GM21529 (cell line): Measurements from ENCODE around the gene ICAM2.

Source experiments
- ATAC-seq: cut with Tn5 transposase; IDR thresholded peaks from one replicate; pipeline ENCODE4 v1.9.1; 2021; ENCODE audit not compliant: unreplicated experiment

The ICAM2 gene

DNA sequence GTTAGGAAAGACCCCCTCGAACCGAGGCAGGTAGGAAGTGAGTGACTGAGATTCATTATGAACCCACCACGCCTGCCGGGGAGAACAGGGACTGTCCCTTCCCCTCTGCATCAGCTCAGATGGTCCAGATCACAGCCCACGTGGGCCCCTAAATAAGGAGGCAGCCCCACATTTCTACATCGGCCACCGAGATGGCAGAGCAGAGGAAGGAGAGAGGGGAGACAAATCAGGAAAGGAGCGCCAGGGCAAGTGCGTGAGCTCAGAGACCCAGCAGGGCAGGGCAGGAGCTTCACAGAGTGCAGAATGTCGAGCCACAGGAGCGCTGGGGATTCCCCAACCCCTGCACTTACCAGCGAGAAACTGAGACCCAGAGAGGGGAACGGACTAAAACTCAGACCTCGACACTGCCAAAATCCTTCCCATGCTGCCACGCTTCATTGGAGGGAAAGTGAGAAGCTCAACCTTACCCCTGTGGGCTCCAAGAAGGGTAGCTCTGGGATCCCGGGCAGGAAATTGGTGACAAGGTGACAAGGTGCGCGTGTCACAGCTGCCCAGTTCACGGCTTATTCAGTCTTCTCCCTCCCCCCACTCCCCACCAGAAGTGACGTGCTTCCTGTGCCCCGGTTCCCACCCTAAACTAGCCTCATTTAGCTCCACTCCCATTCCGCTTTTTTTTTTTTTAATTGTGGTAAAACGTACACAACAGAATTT lies at the start of gene ICAM2:
Gene ICAM2, minus strand, starts transcription at position 578 of the 711 bp plus-strand sequence. CDS start 13,942 bp downstream, outside the sequence.
- peak; percentile 62 for ATAC-seq

DNA sequence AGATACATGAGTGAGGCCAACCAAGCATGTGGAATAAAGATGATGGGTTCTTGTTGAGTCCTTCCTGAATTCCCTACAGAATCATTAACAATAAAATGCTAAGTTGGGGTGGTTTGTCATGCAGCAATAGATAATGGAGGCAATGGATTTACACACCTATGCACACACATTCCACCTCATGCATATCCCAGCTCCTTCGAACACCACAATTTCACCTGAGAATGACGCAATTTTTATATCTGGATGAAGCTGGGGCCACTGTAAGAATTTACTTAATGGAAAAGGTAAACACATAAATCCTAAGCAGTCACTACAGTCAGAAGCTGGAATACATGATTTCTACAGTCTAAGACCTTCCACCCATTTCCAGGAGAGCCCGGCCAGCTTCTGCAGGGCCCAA lies 49.8 kb upstream of the ICAM2 start:
- no peak for ATAC-seq

DNA sequence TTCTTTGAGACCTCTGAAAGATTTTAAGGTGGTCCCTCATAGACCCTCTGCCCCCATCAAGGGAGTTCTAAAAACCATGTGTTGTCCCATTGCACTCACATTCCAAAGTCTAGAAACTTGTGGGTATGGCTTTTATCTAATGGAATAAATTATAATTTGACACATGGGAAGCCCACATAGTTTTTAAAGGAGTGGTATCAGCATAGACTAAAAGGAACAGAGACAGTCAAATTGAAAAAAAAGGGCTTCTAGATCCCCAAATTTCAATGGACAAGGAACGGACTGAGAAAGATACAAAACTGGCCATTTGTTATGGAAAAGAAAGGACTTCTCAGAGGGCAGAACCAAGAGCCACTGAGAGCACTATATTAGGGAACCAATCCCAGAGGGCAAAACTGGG lies 48.7 kb upstream of the ICAM2 start:
- ATAC-seq = no peak

DNA sequence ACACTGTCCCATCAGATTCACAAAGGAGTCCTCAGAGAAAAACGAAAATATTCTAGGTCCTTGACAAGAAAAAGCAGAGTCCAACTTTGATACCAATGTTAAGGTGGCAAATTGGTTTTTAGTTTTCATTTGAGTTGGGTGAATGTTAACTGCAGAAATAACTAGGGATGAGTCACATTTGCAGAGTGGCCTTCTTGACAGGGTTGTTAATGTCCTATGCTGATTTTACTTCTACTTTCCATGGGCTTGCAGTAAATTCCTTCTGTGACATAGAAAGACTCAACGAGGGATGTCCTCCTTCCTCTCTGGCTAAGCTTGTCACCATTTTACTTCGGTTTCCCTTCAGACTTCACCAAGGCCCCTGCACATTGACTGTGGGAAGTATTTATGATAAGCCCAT lies 47.2 kb upstream of the ICAM2 start:
- ATAC-seq = no peak

DNA sequence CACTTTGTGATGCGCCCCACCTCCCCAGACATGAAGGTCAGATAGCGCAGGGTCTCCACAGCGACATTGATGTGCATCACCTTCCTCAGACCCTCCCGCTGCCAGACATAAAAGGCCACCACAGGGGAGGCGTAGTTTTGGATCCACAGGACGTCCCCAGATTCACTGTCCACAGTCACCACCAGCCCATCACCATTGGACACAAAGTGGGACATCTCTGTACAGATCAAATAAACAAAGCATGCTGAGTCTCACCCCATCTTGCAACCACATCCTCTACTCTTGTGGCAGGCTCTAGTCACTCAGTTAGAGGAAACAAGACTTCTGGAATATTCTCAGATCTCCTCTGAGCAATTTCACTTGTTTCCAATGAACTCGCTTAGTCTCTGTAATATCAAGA lies 46.3 kb upstream of the ICAM2 start:
- no peak for ATAC-seq

DNA sequence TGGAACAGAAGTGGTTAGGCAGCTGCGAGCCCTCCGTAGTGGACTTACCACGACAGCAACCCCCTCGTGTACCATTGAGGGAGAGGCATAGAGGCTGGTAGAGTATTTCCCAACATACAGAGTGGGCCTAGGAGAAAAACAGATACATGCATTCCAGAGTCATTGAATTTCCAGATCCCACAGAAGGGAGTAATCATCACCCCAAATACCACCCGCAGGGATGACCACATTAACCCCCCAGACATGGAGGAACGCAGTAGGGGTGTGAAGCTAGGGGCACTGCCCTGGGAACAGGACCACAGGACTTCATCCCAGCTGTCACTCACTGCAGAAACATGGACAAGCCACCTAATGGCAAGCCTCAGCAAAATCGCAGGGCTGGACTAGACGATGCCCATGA lies 44.7 kb upstream of the ICAM2 start:
- no peak for ATAC-seq

DNA sequence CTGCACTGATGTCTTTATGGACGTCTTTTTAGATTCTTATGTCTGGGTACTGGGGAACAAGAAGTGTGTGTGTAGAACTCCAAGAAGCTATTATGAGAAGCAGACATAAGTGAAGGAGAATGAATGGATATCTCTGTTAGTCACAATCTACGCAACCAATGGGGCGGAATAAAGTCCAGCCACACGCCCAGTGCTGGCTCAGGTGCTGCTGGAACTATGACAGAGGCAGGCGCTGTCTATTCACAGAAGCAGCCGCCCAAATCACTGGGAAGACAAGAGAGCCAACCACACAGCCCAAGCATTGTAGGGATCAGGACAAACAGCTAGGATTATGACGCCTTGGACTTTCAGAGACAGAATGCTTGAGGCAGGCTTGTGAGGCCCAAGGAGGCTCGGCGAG lies 43.9 kb upstream of the ICAM2 start:
- no peak for ATAC-seq

DNA sequence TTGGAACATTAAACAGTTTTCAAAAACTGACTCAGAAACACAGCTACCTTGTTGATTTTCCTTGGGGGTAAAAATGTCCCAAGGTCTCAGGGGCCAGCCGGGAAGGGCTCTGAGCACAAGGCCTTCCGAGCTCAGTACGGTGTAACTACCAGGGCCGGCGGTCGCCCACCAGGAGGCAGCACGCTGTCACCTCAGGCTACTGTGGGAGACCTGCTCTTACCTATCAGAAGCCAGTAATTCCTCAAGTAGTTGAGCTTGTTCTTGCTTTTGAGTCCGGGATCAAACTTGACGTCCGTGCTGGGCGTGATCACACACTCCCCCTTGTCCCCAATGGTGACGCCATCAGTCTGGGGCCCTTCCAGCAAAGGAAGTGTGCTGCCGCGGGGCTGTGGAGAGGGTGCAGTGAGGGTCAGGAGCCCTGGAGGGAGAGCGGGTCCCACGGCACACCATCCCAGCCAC lies 43.4 kb upstream of the ICAM2 start:
- no peak for ATAC-seq

DNA sequence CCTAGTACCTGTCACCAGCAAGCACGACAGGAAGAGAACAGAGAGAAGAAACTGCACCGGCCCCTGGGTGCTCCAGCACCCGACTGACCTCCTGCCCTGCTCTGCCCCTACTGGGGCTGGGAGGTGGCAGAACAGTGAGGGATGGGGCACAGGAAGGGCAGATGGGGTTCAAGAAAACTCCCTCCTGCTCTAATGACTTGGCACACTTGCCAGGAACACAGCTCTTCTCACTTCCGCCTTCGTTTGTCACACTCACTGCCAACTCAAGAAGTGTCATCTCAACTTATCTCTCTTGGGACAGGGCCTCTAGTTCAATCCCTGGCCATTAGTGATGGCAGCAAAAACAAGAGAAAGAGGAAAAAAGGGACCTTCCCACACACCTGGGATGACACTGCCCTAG lies 42.7 kb upstream of the ICAM2 start:
- no peak for ATAC-seq

DNA sequence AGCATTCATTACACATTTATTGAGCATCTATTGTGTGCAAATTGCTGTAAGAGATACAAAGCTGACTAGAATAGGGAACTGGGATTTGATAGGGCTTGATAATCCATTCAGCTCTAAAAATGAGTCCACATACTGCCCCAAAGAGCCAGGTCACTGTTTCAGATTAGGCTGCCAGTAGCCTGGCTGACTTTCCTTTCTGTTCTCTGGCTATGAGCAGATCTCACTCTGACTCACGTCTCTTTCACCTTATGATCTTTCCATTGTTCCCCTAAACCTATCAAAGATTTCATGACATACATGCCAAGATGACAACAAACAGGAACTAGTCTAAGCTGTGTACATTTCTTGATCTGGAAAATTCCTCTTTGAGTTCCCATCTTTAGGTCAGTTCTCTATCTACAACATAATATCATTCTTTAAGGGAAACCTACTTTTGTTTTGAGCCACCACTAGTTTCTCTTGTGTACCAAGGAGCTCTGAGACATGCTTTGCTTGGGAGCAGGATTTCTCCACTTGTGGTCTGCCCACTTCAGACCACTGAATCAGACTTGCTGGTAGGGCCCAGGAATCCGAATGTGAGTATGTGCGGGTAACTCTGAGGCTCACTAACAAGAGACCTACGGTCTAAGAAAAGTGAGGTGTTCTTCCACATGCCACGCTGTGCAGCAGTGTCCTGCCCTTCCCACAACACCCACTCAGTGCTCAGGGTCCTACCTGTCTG lies 40.9 kb upstream of the ICAM2 start:
- ATAC-seq = peak; percentile 57

DNA sequence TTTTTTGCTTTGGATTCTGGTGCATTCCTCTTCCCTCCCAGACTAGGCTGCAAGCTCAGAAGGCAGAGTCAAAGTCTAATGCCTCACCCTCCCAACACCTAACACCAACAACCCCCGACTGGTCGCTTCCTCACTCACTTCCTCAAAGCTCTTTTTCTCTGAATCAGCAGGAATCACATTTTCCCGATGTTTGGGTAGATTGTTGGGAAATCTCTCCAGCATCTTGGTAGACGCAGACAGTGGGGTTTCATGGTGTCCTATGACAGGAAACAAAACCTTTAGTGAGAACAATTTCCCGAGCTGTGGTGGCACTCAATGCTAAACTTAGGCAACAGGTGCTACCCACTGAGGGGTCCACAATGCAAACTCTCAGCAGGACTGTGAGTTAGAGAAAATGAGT lies 39.9 kb upstream of the ICAM2 start:
- no peak for ATAC-seq

DNA sequence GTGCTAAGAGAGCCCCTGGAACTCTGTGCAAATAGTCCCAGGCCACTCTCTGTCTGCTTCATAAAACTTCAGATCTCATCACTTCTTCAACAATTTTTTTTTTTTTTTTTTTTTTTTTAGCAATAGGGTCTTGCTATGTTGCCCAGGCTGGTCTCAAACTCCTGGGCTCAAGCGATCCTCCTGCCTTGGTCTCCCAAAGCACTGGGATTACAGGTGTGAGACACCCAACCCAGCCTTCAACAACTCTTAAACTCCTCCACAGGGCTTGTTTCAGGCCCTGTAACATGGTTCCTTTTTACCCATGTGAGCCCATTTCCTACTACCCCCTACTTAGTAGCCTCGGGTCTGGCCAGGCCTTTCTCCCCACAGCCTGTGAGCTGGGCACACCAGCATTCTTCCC lies 39.3 kb upstream of the ICAM2 start:
- ATAC-seq = no peak

DNA sequence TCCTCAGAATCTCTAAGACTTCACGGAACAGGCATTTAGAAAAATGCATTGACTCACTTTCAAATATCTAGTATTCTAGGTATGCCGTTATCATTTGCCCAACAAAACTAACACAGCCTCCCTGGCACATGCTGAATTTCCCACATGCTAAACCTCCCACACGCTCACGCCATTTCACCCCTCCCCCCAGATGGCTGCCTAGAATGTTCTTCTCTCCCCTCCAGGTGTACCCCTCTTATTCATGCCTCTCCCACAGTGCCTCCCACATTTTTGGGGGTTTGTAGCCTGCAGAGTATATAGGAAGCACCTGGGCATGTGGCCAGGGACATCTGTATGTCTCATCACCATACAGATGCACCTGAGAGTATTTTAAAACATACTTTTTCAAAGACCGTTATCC lies 38.2 kb upstream of the ICAM2 start:
- ATAC-seq = no peak

DNA sequence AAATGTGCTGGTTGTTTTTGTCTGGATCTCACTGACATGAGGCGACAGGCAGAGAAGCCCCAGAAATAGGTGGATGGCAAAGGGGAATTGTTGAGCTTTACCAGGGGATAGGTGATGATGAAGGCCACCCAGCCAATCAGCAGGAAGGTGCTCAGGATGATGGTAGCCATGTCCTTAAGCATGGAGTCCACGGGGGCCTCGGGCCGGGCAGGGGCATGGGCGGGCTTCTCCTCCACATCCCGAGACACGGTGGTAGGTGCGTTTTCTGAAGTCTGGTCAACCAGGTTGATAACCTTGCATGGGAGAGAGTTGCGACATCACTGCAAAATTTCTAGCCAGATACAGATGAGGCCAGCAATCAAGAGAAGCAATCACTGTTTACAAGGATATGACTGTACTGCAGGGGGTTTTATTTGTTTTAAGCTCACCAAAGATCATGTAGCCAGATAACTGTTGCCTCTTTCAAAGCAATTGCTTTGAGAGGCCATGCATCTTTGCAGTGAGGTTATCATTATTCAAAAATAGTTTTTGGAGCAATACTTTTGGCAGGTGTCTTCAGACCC lies 37.3 kb upstream of the ICAM2 start:
- no peak for ATAC-seq

DNA sequence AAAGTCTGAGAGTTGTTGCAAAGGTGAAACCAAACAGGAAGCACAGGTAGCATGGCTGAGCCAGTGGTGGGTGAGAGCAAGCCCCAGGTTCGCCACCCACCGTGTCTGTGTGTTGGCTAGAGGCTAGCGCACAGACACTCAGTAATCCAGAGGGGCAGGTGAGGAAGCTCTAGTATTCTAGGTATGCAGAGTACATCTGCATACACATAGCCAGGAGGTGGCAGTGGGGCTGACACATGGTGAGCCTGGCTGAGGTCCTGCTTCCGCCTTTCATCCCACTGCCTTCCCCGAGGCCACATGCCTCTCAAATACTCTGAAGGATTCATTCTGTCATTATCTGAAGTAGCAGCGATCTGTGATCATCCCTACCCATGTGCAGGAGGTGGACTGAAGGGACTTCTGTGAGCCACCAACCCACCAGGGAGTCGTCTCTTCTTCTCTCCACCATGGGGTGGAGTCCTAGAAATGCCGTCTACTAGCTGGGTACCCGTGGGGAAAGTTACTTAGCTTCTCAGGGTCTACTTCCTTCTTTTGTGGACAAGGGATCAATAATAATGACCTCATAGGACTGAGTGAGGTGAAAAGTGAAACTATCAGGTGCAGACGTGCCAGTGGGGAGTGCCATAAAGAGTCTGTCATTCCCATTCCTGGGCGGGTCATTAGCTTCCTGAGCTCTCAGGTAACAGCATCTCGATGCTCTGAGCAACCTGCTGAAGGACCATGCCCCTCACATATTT lies 36.0 kb upstream of the ICAM2 start:
- ATAC-seq = peak; percentile 63

DNA sequence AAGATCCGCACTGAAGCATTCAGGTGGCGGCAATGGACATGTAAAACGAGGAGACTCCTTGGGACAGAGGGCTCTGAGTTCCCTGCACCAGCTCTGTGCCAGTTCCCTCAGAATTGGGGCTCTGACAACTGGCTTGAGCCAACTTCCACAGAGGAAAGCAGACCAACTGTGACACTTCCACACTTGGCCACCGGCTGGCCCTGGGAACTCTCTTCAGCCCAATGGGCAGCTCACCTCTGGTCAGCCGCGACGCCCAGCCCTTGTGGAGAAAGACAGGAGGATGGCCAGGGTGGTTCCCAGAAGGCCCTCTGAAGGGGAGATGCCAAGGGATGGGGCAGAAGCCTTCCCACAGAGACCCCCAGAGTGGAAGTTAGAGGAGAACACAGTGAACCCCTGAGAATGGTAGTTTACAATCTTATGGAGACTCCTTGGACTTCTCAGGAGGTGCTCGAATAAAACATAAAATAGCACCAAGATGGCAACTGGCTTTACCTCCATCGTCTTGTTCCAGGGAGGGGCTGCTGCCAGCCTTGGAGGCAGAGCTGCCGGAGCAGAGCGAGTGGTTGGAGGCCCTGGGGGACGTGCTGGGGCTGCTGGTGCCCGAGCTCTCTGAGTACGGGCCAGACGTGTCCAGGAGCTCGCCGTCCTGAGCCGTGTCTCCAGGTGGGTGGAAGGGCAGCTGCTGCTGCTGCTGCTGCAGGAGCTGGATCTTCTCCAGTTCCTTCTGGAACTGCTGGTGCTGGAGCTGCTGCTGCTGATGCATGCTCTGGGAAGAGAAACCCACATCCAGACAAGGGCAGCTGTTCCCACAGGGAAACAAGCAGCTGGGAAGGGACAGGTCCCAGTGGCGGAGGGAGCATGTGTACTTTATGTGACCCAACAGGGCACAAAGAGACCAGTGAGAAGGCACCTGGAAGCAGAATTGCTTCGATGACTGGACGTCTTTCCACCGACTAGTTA lies 35.0 kb upstream of the ICAM2 start:
- ATAC-seq = no peak

DNA sequence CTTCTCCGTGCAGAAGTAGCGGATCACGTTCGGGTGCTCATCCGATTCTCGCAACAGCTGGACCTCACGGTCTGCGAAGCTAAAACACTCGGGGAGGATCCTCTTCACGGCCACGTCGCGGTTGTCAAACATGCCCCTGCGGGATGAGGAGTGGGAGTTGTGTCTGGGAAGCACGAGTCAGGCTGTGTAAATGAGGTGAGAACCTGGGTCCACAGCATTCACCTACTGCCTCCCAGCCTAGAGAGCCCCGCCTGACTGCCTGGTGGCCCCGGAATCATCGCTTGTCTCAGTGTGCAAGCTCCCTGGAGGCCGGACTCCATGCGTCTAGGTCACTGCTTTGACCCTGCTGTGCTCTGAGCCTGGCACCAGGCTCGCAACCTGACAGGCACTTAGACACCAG lies 33.9 kb upstream of the ICAM2 start:
- no peak for ATAC-seq

DNA sequence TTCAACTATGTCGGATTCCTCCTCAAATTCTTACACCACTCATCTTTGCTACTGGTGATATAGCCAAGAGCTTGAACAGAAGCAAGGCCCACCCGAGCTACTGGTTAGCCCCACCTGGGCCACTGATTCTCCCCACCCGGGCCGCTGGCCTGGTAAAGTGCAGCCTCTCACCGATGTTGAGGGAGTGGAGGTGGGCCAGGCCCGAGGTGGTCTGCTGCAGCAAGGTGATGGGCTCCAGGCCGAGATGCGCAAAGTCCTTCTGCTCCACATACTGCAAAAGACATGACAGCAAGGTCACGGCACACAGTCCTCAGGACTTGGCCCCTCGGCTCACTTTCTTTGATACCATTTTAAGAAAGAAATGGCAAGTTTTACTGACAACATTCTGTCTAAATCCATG lies 32.7 kb upstream of the ICAM2 start:
- no peak for ATAC-seq

DNA sequence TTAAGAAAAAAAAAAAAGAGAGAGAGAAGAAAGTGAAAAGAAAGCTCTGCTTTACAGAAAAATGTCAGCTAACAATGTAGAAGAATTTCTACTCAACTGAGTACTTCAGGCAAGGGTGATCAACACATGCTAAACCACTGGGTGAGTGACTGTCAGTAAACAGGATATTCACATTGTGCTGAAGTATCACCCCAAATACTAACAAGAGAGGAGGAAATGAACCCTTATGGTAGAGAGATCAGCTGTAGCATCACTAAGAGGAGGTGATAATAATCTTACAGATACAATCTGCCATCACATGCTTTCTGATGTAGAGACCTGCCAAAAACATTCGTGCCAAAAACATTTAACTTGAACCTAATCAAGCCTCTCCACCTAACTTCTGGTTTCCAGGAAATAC lies 30.7 kb upstream of the ICAM2 start:
- no peak for ATAC-seq

DNA sequence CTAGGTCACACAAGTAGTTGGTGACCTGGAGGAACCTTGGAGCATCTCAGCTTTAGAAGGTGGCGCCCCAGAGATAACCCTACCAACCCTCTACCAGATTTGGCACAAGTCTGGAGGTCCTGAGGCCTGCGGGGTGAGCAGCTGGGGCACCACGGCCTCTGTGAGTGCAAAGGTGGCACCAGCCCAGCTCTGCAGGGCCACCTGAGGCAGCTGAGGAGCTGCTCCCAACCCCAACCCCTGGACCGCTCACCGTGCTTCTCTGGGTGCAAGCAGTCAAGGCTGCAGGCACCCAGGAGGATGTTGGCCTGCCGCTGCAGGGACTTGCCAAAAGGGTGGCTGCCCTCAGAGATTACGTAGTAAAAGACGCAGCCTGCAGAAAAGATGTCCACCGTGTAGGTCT lies 28.4 kb upstream of the ICAM2 start:
- no peak for ATAC-seq

DNA sequence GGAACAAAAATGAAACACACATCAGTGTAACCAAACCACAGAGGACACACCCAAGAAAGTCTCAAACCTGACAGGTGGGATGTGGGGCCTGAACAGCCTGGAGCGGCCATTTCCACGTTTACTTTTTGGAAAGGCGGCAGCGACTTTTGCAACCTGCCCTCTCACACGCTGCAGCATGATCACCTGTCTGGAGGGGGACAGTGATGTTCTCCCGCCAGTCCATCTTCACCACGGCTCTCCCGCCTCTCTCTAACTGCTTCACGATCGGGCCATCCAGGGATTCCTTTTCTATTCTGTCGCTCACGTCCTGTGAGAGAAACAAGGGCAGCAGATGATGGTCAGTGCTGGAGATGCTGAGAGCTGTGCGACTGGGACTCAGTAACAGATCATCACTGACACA lies 24.7 kb upstream of the ICAM2 start:
- no peak for ATAC-seq
